ENCODE data around the gene KRTAP2-3.
"Not testable (repeated sequence)": the region's sequence is repeated elsewhere in the genome, so short reads cannot be mapped to it uniquely, and the experiment has no call there.

KRTAP2-3 gene

GRCh38 chr17:41055130-41055529, 4.8 kb downstream of the KRTAP2-3 start, which contains the start of gene KRTAP2-2:
TSS of gene KRTAP2-2 (minus strand) at chr17:41055230. CDS start at chr17:41055211, 19 bp downstream.
- H3K14ac ChIP-seq (ENCODE audit: low read length in 2 of 2); H3K9ac ChIP-seq (ENCODE audit: low read length); H3K79me1 ChIP-seq (replicated peaks; ENCODE audit: low read length, poor library complexity, severe bottlenecking); H4K91ac ChIP-seq (ENCODE audit: low read length); H3K27ac ChIP-seq (ENCODE audit: low read length, poor library complexity, severe bottlenecking); H3K36me3 ChIP-seq (ENCODE audit: control insufficient read depth in 1 of 2, insufficient read depth in 2 of 2, low read depth in 1 of 2, low read length in 2 of 2); H3K4me1 ChIP-seq (ENCODE audit: control insufficient read depth, insufficient read depth, low read depth, low read length); H3K9me3 ChIP-seq (ENCODE audit: control insufficient read depth, low read length); H3K23ac ChIP-seq (ENCODE audit: low read length in 2 of 2); H2BK15ac ChIP-seq (ENCODE audit: low read depth, poor library complexity, severe bottlenecking); H3K18ac ChIP-seq (ENCODE audit: low read depth in 1 of 2, low read length in 2 of 2); H3K4ac ChIP-seq (ENCODE audit: low read depth in 1 of 2, low read length in 2 of 2); H4K8ac ChIP-seq (ENCODE audit: low read length); H2AK5ac ChIP-seq (ENCODE audit: low read length, severe bottlenecking); DNase-seq; H2BK120ac ChIP-seq (ENCODE audit: low read depth, low read length); H3K4me3 ChIP-seq (ENCODE audit: insufficient read depth in 1 of 2, low read depth in 1 of 2, low read length in 2 of 2); H2BK12ac ChIP-seq (ENCODE audit: low read length in 2 of 2); H3K4me2 ChIP-seq (ENCODE audit: low read length, poor library complexity, severe bottlenecking); H3K27me3 ChIP-seq (ENCODE audit: control insufficient read depth in 1 of 2, insufficient read depth in 1 of 2, low read length in 2 of 2); H2BK5ac ChIP-seq (ENCODE audit: low read depth, low read length, poor library complexity, severe bottlenecking); H2AFZ ChIP-seq (ENCODE audit: low read depth, low read length): not testable (repeated sequence)
- no CpG with 5 or more reads among the region's 6 CpGs for WGBS

- H3K4me2 ChIP-seq (ENCODE audit: low read length, poor library complexity, severe bottlenecking); H4K91ac ChIP-seq (ENCODE audit: low read length); H3K18ac ChIP-seq (ENCODE audit: low read depth in 1 of 2, low read length in 2 of 2); H2AK5ac ChIP-seq (ENCODE audit: low read length, severe bottlenecking); DNase-seq; H3K36me3 ChIP-seq (ENCODE audit: control insufficient read depth in 1 of 2, insufficient read depth in 2 of 2, low read depth in 1 of 2, low read length in 2 of 2); H3K9ac ChIP-seq (ENCODE audit: low read length); H3K79me1 ChIP-seq (replicated peaks; ENCODE audit: low read length, poor library complexity, severe bottlenecking); H2BK15ac ChIP-seq (ENCODE audit: low read depth, poor library complexity, severe bottlenecking); H3K4me3 ChIP-seq (ENCODE audit: insufficient read depth in 1 of 2, low read depth in 1 of 2, low read length in 2 of 2); H2BK120ac ChIP-seq (ENCODE audit: low read depth, low read length); H4K8ac ChIP-seq (ENCODE audit: low read length); H3K4me1 ChIP-seq (ENCODE audit: control insufficient read depth, insufficient read depth, low read depth, low read length); H3K14ac ChIP-seq (ENCODE audit: low read length in 2 of 2); H3K27me3 ChIP-seq (ENCODE audit: control insufficient read depth in 1 of 2, insufficient read depth in 1 of 2, low read length in 2 of 2); H3K27ac ChIP-seq (ENCODE audit: low read length, poor library complexity, severe bottlenecking); H2BK12ac ChIP-seq (ENCODE audit: low read length in 2 of 2); H3K9me3 ChIP-seq (ENCODE audit: control insufficient read depth, low read length); H2AFZ ChIP-seq (ENCODE audit: low read depth, low read length); H3K4ac ChIP-seq (ENCODE audit: low read depth in 1 of 2, low read length in 2 of 2); H2BK5ac ChIP-seq (ENCODE audit: low read depth, low read length, poor library complexity, severe bottlenecking); H3K23ac ChIP-seq (ENCODE audit: low read length in 2 of 2): not testable (repeated sequence)
- 75% methylated on average over 7 of the region's 9 CpGs for WGBS
These were observed 5.4 kb downstream of the KRTAP2-3 start for GRCh38 chr17:41054556-41054955.

GRCh38 chr17:41054025-41054424, 5.9 kb downstream of the KRTAP2-3 start:
- Histone ChIP-seq H3K4me1 (ENCODE audit: control insufficient read depth, insufficient read depth, low read depth, low read length) (peaks cover 2% of the 10 kb centered on the region), H3K9me3 (ENCODE audit: control insufficient read depth, low read length) (no peaks in the 10 kb centered on the region), H3K79me1 (replicated peaks; ENCODE audit: low read length, poor library complexity, severe bottlenecking) (no peaks in the 10 kb centered on the region), H3K14ac (ENCODE audit: low read length in 2 of 2) (no peak overlapping the region), H3K27me3 (ENCODE audit: control insufficient read depth in 1 of 2, insufficient read depth in 1 of 2, low read length in 2 of 2) (no peaks in the 10 kb centered on the region), H2BK15ac (ENCODE audit: low read depth, poor library complexity, severe bottlenecking) (no peak overlapping the region), H3K4ac (ENCODE audit: low read depth in 1 of 2, low read length in 2 of 2) (no peak overlapping the region), H2AFZ (ENCODE audit: low read depth, low read length) (no peak overlapping the region), H4K8ac (ENCODE audit: low read length) (no peak overlapping the region), H4K91ac (ENCODE audit: low read length) (no peak overlapping the region), H3K9ac (ENCODE audit: low read length) (no peak overlapping the region), H3K36me3 (ENCODE audit: control insufficient read depth in 1 of 2, insufficient read depth in 2 of 2, low read depth in 1 of 2, low read length in 2 of 2) (no peaks in the 10 kb centered on the region), H2AK5ac (ENCODE audit: low read length, severe bottlenecking) (no peak overlapping the region), H2BK12ac (ENCODE audit: low read length in 2 of 2) (no peak overlapping the region), H3K4me3 (ENCODE audit: insufficient read depth in 1 of 2, low read depth in 1 of 2, low read length in 2 of 2) (no peak overlapping the region), H3K27ac (ENCODE audit: low read length, poor library complexity, severe bottlenecking) (no peak overlapping the region), H3K4me2 (ENCODE audit: low read length, poor library complexity, severe bottlenecking) (no peak overlapping the region), H3K23ac (ENCODE audit: low read length in 2 of 2) (no peak overlapping the region), H2BK120ac (ENCODE audit: low read depth, low read length) (no peak overlapping the region), H2BK5ac (ENCODE audit: low read depth, low read length, poor library complexity, severe bottlenecking) (no peak overlapping the region), H3K18ac (ENCODE audit: low read depth in 1 of 2, low read length in 2 of 2) (no peak overlapping the region)
- 93% methylated on average over 4 of the region's 4 CpGs for WGBS
- no peak for DNase-seq

GRCh38 chr17:41052566-41052965, 7.3 kb downstream of the KRTAP2-3 start:
- Histone ChIP-seq H3K36me3 (ENCODE audit: control insufficient read depth in 1 of 2, insufficient read depth in 2 of 2, low read depth in 1 of 2, low read length in 2 of 2) (no peaks in the 10 kb centered on the region), H2BK15ac (ENCODE audit: low read depth, poor library complexity, severe bottlenecking) (no peak overlapping the region), H2BK120ac (ENCODE audit: low read depth, low read length) (no peak overlapping the region), H3K23ac (ENCODE audit: low read length in 2 of 2) (no peak overlapping the region), H2AFZ (ENCODE audit: low read depth, low read length) (no peak overlapping the region), H4K91ac (ENCODE audit: low read length) (no peak overlapping the region), H2AK5ac (ENCODE audit: low read length, severe bottlenecking) (no peak overlapping the region), H3K4me3 (ENCODE audit: insufficient read depth in 1 of 2, low read depth in 1 of 2, low read length in 2 of 2) (no peak overlapping the region), H3K27me3 (ENCODE audit: control insufficient read depth in 1 of 2, insufficient read depth in 1 of 2, low read length in 2 of 2) (no peaks in the 10 kb centered on the region), H3K4me1 (ENCODE audit: control insufficient read depth, insufficient read depth, low read depth, low read length) (peaks cover 5% of the 10 kb centered on the region), H3K9me3 (ENCODE audit: control insufficient read depth, low read length) (no peaks in the 10 kb centered on the region), H3K4ac (ENCODE audit: low read depth in 1 of 2, low read length in 2 of 2) (no peak overlapping the region), H3K9ac (ENCODE audit: low read length) (no peak overlapping the region), H3K14ac (ENCODE audit: low read length in 2 of 2) (no peak overlapping the region), H3K27ac (ENCODE audit: low read length, poor library complexity, severe bottlenecking) (no peak overlapping the region), H3K79me1 (replicated peaks; ENCODE audit: low read length, poor library complexity, severe bottlenecking) (no peaks in the 10 kb centered on the region), H3K4me2 (ENCODE audit: low read length, poor library complexity, severe bottlenecking) (no peak overlapping the region), H3K18ac (ENCODE audit: low read depth in 1 of 2, low read length in 2 of 2) (no peak overlapping the region), H2BK12ac (ENCODE audit: low read length in 2 of 2) (no peak overlapping the region), H2BK5ac (ENCODE audit: low read depth, low read length, poor library complexity, severe bottlenecking) (no peak overlapping the region), H4K8ac (ENCODE audit: low read length) (no peak overlapping the region)
- DNase-seq, result no peak

All from mesenchymal stem cell (in vitro differentiated cells and primary cell).